D341Med (cell line): ENCODE data around the gene UBE2V1.

Experiments
- DNase-seq: peaks from one replicate; pipeline ENCODE4 v3.0.0; 2012; ENCODE audit warnings: low spot score

Gene UBE2V1

GRCh38 chr20:50062006-50062838 lies 50.7 kb downstream of the UBE2V1 start:
- DNase-seq = no peak

- DNase-seq = no peak
Measured at GRCh38 chr20:50061151-50062005, 51.6 kb downstream of the UBE2V1 start.

- DNase-seq = no peak
Measured at GRCh38 chr20:50058662-50059402, 54.1 kb downstream of the UBE2V1 start.

- DNase-seq = no peak
Measured at GRCh38 chr20:50057714-50058053, 55.3 kb downstream of the UBE2V1 start.

- no peak for DNase-seq
Measured at GRCh38 chr20:50056951-50057713, 55.8 kb downstream of the UBE2V1 start.

GRCh38 chr20:50056408-50056926 lies 56.5 kb downstream of the UBE2V1 start:
- DNase-seq = no peak

- DNase-seq = no peak
Measured at GRCh38 chr20:50055524-50056083, 57.3 kb downstream of the UBE2V1 start.

- peak; percentile 67 for DNase-seq
Measured at GRCh38 chr20:50054626-50055511, 58.1 kb downstream of the UBE2V1 start.

- no peak for DNase-seq
Measured at GRCh38 chr20:50054231-50054547, 58.8 kb downstream of the UBE2V1 start.

- no peak for DNase-seq
Measured at GRCh38 chr20:50053362-50054230, 59.4 kb downstream of the UBE2V1 start.

- peak; percentile 71 for DNase-seq
Measured at GRCh38 chr20:50052550-50053361, 60.2 kb downstream of the UBE2V1 start.

GRCh38 chr20:50050660-50051308 lies 62.2 kb downstream of the UBE2V1 start:
- no peak for DNase-seq

GRCh38 chr20:50050214-50050613 lies 62.7 kb downstream of the UBE2V1 start:
- DNase-seq = no peak

- DNase-seq = no peak
Measured at GRCh38 chr20:50049442-50050026, 63.4 kb downstream of the UBE2V1 start.

- no peak for DNase-seq
Measured at GRCh38 chr20:50048420-50049166, 64.4 kb downstream of the UBE2V1 start.

GRCh38 chr20:50044353-50044960 lies 68.5 kb downstream of the UBE2V1 start:
- no peak for DNase-seq
